GM08714 (cell line): ENCODE measurements around the gene KCNQ2.

ENCODE experiments used
- H3K4me3 ChIP-seq: fragments of 200-500 bp; sonication (Bioruptor generic); 2 replicates; pipeline ENCODE4 v1.5.1; 2014; ENCODE audit warnings: mild to moderate bottlenecking, low read length, inconsistent platforms
- ZNF274 ChIP-seq: IDR thresholded peaks from 2 replicates; pipeline ENCODE4 v1.6.1; 2012; ENCODE audit warnings: mild to moderate bottlenecking, low read depth, low read length

KCNQ2 gene

GRCh38 chr20:63497138-63497945 is 24.9 kb upstream of the KCNQ2 start:
- TF ChIP-seq ZNF274 = no peak
- no peak overlapping the region for H3K4me3 ChIP-seq

- no peak overlapping the region for H3K4me3 ChIP-seq
- TF ChIP-seq ZNF274 = no peak
Measured at GRCh38 chr20:63496596-63497120, 24.2 kb upstream of the KCNQ2 start.

- no peak overlapping the region for H3K4me3 ChIP-seq
- no peak for TF ChIP-seq ZNF274
Measured at GRCh38 chr20:63495741-63496595, 23.5 kb upstream of the KCNQ2 start.

GRCh38 chr20:63495167-63495720 is 22.8 kb upstream of the KCNQ2 start:
- H3K4me3 ChIP-seq = no peak overlapping the region
- TF ChIP-seq ZNF274 = no peak

- no peak overlapping the region for H3K4me3 ChIP-seq
- no peak for TF ChIP-seq ZNF274
Measured at GRCh38 chr20:63494420-63495166, 22.1 kb upstream of the KCNQ2 start.

- TF ChIP-seq ZNF274 = no peak
- no peak overlapping the region for H3K4me3 ChIP-seq
Measured at GRCh38 chr20:63494084-63494419, 21.6 kb upstream of the KCNQ2 start.

GRCh38 chr20:63493563-63494020 is 21.1 kb upstream of the KCNQ2 start:
- no peak for TF ChIP-seq ZNF274
- no peak overlapping the region for H3K4me3 ChIP-seq

- no peak for TF ChIP-seq ZNF274
- H3K4me3 ChIP-seq = no peak overlapping the region
Measured at GRCh38 chr20:63492982-63493381, 20.5 kb upstream of the KCNQ2 start.

GRCh38 chr20:63492518-63492917 is 20.1 kb upstream of the KCNQ2 start:
- TF ChIP-seq ZNF274 = no peak
- H3K4me3 ChIP-seq = no peak overlapping the region

- TF ChIP-seq ZNF274 = no peak
- H3K4me3 ChIP-seq = no peak overlapping the region
Measured at GRCh38 chr20:63491635-63492230, 19.3 kb upstream of the KCNQ2 start.

- TF ChIP-seq ZNF274 = no peak
- H3K4me3 ChIP-seq = no peak overlapping the region
Measured at GRCh38 chr20:63491078-63491477, 18.6 kb upstream of the KCNQ2 start.

- H3K4me3 ChIP-seq = no peak overlapping the region
- no peak for TF ChIP-seq ZNF274
Measured at GRCh38 chr20:63490416-63490815, 18.0 kb upstream of the KCNQ2 start.
